Mucosa of stomach (tissue), 1 donor: ENCODE measurements around the gene IGLON5.

Experiments
- H3K27me3 ChIP-seq: one replicate; pipeline ENCODE4 v1.7.0; 2013; ENCODE audit warnings: mild to moderate bottlenecking, low read length; ENCODE audit not compliant: control insufficient read depth, insufficient read depth
- H3K36me3 ChIP-seq: one replicate; pipeline ENCODE4 v1.7.0; 2013; ENCODE audit warnings: low read length; ENCODE audit not compliant: control insufficient read depth, insufficient read depth
- H3K4me1 ChIP-seq: one replicate; pipeline ENCODE4 v1.7.0; 2013; ENCODE audit warnings: mild to moderate bottlenecking, low read length; ENCODE audit not compliant: control insufficient read depth, insufficient read depth
- H3K4me3 ChIP-seq: one replicate; pipeline ENCODE4 v1.7.0; 2013; ENCODE audit warnings: low read length
- H3K9ac ChIP-seq: one replicate; pipeline ENCODE4 v1.7.0; 2013; ENCODE audit warnings: mild to moderate bottlenecking, low read length, moderate library complexity
- H3K9me3 ChIP-seq: one replicate; pipeline ENCODE4 v1.7.0; 2013; ENCODE audit warnings: mild to moderate bottlenecking, low read length, moderate library complexity; ENCODE audit not compliant: control insufficient read depth
- donor health status: Pancreatic carcinoma.

The IGLON5 gene

GRCh38 chr19:51364200-51365106 is 53.0 kb downstream of the IGLON5 start:
- H3K4me1 ChIP-seq: peaks cover 43% of the 10 kb centered on the region
- no peaks in the 10 kb centered on the region for H3K27me3 ChIP-seq
- H3K9ac ChIP-seq: no peak overlapping the region

GRCh38 chr19:51365211-51365964 is 53.9 kb downstream of the IGLON5 start:
- Histone ChIP-seq H3K9me3 (no peaks in the 10 kb centered on the region), H3K9ac (peak overlapping the region; percentile 94), H3K4me3 (peak overlapping the region; percentile 80), H3K4me1 (peaks cover 43% of the 10 kb centered on the region), H3K36me3 (no peaks in the 10 kb centered on the region), H3K27me3 (no peaks in the 10 kb centered on the region)

More at GRCh38 chr19:51364200-51365106, 53.0 kb downstream of the IGLON5 start:
- no peaks in the 10 kb centered on the region for H3K36me3 ChIP-seq
- H3K9me3 ChIP-seq: no peaks in the 10 kb centered on the region
- no peak overlapping the region for H3K4me3 ChIP-seq

- Histone ChIP-seq H3K9ac (peak within 1 kb of the TSS; percentile 94), H3K36me3 (no peaks in the 10 kb centered on the region), H3K4me3 (peak within 1 kb of the TSS; percentile 95), H3K4me1 (peaks cover 43% of the 10 kb centered on the region), H3K27me3 (no peaks in the 10 kb centered on the region), H3K9me3 (no peaks in the 10 kb centered on the region)
Measured at GRCh38 chr19:51365965-51366388, 54.5 kb downstream of the IGLON5 start, which contains the start of gene ETFB. TSS of gene ETFB (minus strand) at chr19:51366388. CDS start at chr19:51366326, 62 bp downstream.

GRCh38 chr19:51366389-51367254 is 55.2 kb downstream of the IGLON5 start:
- H3K27me3 ChIP-seq: no peaks in the 10 kb centered on the region
- H3K36me3 ChIP-seq: no peaks in the 10 kb centered on the region
- H3K9ac ChIP-seq: peak overlapping the region; percentile 94
- H3K9me3 ChIP-seq: no peaks in the 10 kb centered on the region
- H3K4me1 ChIP-seq: peaks cover 43% of the 10 kb centered on the region
- peak overlapping the region; percentile 95 for H3K4me3 ChIP-seq

GRCh38 chr19:51367255-51367564 is 55.8 kb downstream of the IGLON5 start:
- Histone ChIP-seq H3K9ac (peak overlapping the region; percentile 91), H3K9me3 (no peaks in the 10 kb centered on the region), H3K4me1 (peaks cover 39% of the 10 kb centered on the region), H3K36me3 (no peaks in the 10 kb centered on the region), H3K27me3 (no peaks in the 10 kb centered on the region), H3K4me3 (peak overlapping the region; percentile 95)

GRCh38 chr19:51367565-51368365 is 56.3 kb downstream of the IGLON5 start:
- H3K4me3 ChIP-seq: peak overlapping the region; percentile 95
- H3K9ac ChIP-seq: peak overlapping the region; percentile 91
- H3K27me3 ChIP-seq: no peaks in the 10 kb centered on the region
- no peaks in the 10 kb centered on the region for H3K9me3 ChIP-seq
- no peaks in the 10 kb centered on the region for H3K36me3 ChIP-seq
- peaks cover 33% of the 10 kb centered on the region for H3K4me1 ChIP-seq

- H3K9me3 ChIP-seq: no peaks in the 10 kb centered on the region
- peak within 1 kb of the TSS; percentile 95 for H3K4me3 ChIP-seq
- peak within 1 kb of the TSS; percentile 64 for H3K9ac ChIP-seq
- no peaks in the 10 kb centered on the region for H3K27me3 ChIP-seq
- peaks cover 25% of the 10 kb centered on the region for H3K4me1 ChIP-seq
- no peaks in the 10 kb centered on the region for H3K36me3 ChIP-seq
Measured at GRCh38 chr19:51368366-51369282, 57.2 kb downstream of the IGLON5 start, which contains the start of gene CLDND2. TSS of gene CLDND2 (minus strand) at chr19:51369003. CDS start at chr19:51368577, 426 bp downstream.

GRCh38 chr19:51370230-51370629 is 58.8 kb downstream of the IGLON5 start:
- Histone ChIP-seq H3K9me3 (no peaks in the 10 kb centered on the region), H3K27me3 (no peaks in the 10 kb centered on the region), H3K4me3 (no peak overlapping the region), H3K4me1 (peaks cover 13% of the 10 kb centered on the region), H3K36me3 (no peaks in the 10 kb centered on the region), H3K9ac (no peak overlapping the region)

GRCh38 chr19:51371186-51371690 is 59.8 kb downstream of the IGLON5 start:
- Histone ChIP-seq H3K4me1 (peaks cover 13% of the 10 kb centered on the region), H3K27me3 (no peaks in the 10 kb centered on the region), H3K36me3 (no peaks in the 10 kb centered on the region), H3K9me3 (no peaks in the 10 kb centered on the region), H3K9ac (no peak overlapping the region), H3K4me3 (no peak overlapping the region)

GRCh38 chr19:51372021-51372648 is 60.7 kb downstream of the IGLON5 start:
- Histone ChIP-seq H3K4me1 (peaks cover 7% of the 10 kb centered on the region), H3K9me3 (no peaks in the 10 kb centered on the region), H3K36me3 (no peaks in the 10 kb centered on the region), H3K9ac (no peak overlapping the region), H3K27me3 (no peaks in the 10 kb centered on the region), H3K4me3 (no peak overlapping the region)
